ENCODE measurements around the gene ACADVL.

DNA sequence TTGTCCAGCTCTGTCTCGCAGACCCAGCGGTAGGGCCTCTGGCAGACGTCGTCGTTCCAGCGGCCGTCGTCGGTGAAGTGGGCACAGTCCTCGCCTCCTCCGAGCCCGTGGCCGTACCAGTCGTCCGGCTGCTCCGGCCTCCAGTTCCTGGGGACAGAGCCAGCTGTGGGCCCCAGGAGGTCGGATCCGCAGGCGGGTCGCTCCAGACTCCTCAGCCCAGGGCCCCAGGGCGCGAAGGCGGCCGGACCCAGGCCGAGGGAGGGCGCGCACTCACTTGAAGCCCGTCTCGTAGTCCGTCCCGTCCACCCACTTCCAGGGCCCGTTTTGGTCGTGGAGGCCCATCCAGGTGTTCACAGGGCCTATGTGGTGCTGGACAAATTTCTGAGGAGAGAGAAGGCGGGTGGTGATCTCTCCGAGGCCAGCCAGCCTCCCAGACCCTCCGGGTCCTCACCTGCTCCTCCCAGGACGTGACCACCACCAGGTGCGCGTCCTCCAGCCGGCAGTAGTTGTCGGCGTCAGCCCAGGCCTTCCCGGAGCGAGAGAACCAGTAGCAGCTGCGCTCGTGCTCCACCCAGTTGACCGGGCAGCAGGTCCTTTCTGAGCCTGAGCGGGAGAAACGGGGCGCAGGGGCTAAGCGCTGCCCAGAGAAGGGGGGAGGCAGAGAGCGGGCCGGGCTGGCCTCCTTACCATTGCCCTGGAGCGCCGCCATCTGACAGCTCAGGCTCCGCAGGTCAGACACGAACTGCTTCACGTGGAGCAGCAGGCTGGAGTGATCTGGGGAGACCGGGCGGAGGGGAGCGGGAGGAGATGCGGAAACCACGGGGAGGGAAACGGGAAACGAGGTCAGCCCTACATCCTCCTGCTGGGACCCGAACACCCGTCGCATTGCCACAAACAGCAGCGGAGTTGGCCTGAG lies 45.8 kb upstream of the ACADVL start:
- no peak for TF ChIP-seq POLR2A (IDR thresholded peaks at IDR 0.05)
- TF ChIP-seq, protein P1, sequence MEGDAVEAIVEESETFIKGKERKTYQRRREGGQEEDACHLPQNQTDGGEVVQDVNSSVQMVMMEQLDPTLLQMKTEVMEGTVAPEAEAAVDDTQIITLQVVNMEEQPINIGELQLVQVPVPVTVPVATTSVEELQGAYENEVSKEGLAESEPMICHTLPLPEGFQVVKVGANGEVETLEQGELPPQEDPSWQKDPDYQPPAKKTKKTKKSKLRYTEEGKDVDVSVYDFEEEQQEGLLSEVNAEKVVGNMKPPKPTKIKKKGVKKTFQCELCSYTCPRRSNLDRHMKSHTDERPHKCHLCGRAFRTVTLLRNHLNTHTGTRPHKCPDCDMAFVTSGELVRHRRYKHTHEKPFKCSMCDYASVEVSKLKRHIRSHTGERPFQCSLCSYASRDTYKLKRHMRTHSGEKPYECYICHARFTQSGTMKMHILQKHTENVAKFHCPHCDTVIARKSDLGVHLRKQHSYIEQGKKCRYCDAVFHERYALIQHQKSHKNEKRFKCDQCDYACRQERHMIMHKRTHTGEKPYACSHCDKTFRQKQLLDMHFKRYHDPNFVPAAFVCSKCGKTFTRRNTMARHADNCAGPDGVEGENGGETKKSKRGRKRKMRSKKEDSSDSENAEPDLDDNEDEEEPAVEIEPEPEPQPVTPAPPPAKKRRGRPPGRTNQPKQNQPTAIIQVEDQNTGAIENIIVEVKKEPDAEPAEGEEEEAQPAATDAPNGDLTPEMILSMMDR (IDR thresholded peaks at IDR 0.05) = peak in 4 of 6 experiments; percentile 10 to 28 (median 24)

All from esophagus squamous epithelium (tissue), 4 donors.